Cardiac fibroblast (primary cell): Measurements from ENCODE around the gene LRRC36.

Experiments
- DNase-seq, 2 donors: peaks; one replicate each; pipeline versions ENCODE4 v3.0.0 to v3.0.0-alpha.2; 2010; ENCODE audit warnings: low read depth in 2 of 2
- H3K4me3 ChIP-seq, 2 donors: replicated peaks in 1 of 2; 1 replicate in 1 of 2; 2 replicates in 1 of 2; pipeline ENCODE4 v1.5.1; 2011; ENCODE audit warnings: low read depth in 2 of 2, low read length in 2 of 2, mild to moderate bottlenecking in 2 of 2, moderate library complexity in 1 of 2
- TF ChIP-seq, protein P1 (sequence below): IDR thresholded peaks from one replicate; pipeline ENCODE4 v1.5.1; 2011; ENCODE audit warnings: low read depth, mild to moderate bottlenecking, low read length, inconsistent platforms

The LRRC36 gene

DNA sequence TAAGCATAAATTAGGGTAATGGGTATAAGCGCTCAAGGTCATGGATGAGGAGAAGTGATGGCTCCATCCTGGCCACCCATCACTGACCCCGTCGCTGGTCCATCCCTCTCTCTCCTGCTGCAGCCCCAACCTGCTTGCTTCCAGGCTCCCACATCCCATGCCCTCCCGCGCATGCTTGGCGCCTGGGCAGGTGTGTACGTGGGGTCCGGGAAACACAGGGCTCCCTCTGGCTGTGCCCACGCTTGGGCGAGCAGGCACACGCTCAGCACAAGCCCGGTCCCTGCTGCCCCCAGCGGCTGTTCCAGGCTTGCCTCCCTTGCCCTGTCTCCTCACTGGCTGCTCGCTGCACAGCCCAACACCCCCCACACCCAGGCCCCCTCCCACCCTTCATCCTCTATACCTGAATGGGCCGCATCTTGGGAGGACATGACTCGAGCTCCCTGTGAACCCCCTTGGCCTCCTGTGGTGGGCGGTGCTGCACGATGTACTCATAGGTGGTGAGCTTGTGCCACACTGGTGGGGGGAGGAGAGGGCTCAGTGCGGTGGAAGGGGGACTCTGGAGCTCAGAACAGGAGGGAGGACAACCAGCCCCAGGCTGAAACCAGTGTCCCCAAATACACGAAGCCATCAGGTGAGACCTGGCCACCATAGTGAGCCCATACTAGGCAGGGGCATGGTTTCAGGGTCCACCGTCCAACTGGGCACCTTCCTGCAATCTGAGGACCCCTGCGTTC lies 71.4 kb downstream of the LRRC36 start:
- no peak for DNase-seq
- no peak overlapping the region for H3K4me3 ChIP-seq
- TF ChIP-seq, protein P1, sequence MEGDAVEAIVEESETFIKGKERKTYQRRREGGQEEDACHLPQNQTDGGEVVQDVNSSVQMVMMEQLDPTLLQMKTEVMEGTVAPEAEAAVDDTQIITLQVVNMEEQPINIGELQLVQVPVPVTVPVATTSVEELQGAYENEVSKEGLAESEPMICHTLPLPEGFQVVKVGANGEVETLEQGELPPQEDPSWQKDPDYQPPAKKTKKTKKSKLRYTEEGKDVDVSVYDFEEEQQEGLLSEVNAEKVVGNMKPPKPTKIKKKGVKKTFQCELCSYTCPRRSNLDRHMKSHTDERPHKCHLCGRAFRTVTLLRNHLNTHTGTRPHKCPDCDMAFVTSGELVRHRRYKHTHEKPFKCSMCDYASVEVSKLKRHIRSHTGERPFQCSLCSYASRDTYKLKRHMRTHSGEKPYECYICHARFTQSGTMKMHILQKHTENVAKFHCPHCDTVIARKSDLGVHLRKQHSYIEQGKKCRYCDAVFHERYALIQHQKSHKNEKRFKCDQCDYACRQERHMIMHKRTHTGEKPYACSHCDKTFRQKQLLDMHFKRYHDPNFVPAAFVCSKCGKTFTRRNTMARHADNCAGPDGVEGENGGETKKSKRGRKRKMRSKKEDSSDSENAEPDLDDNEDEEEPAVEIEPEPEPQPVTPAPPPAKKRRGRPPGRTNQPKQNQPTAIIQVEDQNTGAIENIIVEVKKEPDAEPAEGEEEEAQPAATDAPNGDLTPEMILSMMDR = no peak

DNA sequence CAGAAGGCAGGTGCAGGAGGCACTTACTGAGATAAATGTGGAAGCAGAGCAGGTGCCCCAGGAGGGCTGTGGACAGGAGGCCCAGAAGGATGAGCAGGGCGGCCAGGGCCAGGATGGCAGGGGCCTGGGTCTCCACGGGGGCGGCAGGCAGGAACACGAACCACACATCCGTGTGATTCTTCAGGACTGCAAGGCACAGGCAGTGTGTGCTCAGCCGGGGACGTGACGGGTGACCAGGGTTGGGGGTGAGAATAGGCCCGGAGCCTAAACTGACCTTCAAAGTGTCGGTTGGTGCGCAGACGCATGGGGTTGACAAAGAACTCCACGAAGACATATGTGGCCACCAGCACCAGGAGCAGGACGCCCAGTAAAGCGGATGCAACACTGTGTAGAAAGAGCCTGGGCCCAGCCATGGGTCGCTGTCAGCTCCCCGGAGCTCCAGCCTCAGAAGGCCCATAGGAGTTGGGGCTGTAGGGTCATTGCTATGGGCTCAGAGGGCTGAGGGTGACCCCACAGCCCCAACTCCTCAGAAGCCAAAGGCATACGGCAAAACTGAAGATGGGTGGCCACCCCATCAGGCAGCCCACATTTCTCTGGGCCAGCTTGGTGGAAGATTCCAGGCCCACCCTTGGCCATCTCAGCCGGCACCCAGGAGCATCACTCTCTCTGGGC lies 72.1 kb downstream of the LRRC36 start:
- H3K4me3 ChIP-seq = no peak overlapping the region
- TF ChIP-seq, protein P1 = no peak
- DNase-seq = no peak

DNA sequence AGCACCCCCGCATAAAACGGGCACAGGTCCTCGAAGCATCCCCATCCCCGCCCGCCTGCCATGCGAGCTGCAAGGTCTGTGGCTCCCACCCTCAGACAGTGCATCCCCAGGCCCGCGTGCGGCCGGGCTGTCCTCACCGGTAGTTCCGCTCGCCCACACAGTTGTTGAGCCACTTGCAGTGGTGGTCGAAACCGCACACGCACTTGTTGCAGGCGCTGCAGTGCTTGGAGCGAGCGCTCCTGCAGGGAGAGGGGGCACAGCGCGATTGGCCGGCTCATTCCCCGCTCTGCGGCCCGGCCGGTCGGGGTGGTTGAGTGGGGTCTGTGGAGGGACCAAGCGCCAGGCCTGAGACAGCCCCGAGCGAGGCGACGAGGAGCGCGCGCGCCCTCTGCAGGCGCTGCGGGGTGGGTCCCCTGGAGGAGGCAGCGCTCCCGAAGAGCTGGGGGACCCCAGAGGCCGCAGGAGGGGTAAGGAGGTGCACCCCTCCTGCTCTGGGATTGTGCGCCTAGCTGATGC lies 72.7 kb downstream of the LRRC36 start:
- DNase-seq = peak in 1 of 2 donors; percentile 23
- H3K4me3 ChIP-seq = no peak overlapping the region
- TF ChIP-seq, protein P1 = peak; percentile 71

DNA sequence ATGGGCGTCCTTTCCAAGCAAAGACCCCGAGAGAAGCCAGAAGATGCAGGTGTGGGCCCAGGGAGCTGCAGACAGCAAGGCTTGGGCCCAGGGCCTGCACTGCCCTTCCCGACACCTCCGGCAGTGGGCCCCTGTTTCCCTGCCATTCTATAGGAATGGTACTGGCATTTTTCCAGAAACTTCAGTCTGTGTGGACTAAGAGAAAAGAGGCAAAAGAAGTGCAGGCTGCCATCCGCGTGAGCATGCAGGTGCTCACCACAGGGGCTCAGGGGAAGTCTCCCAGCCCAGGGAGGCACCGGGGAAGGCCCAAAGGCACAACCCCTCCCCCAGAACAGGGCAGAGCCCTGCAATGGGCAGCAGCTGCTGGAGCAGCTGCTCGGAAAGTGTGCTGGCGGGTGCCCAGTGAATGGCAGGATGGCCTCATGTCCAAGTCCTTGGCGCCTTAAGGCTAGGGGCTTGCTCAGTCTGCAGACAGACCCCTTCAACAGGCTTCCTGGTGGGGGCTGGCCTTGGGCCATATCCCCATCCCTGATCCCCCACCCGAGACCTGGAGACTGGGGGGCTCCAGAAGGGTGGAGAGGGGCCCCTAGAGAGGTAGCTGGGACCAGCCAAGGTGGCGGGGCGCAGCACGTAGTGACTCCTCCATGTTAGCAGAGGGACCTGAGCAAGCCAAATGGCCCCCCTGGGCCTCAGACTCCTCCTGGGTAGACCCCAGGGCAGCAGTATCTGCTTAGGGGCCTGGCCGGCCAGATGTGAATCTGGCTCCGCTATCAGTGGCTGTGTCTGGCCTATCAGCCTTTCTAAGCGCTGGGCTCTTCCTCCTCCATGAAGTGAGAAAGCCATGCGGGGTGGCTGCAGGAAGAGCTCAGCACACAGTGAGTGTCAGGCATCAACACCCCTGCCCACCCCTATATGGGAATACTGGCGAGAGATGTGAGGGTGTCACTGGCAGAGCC lies 73.4 kb downstream of the LRRC36 start:
- TF ChIP-seq, protein P1 = no peak
- DNase-seq = no peak

GRCh38 chr16:67400901-67401300 lies 74.3 kb downstream of the LRRC36 start:
- TF ChIP-seq, protein P1 = no peak

More for the DNA sequence above, 73.4 kb downstream of the LRRC36 start:
- no peak overlapping the region for H3K4me3 ChIP-seq

DNA sequence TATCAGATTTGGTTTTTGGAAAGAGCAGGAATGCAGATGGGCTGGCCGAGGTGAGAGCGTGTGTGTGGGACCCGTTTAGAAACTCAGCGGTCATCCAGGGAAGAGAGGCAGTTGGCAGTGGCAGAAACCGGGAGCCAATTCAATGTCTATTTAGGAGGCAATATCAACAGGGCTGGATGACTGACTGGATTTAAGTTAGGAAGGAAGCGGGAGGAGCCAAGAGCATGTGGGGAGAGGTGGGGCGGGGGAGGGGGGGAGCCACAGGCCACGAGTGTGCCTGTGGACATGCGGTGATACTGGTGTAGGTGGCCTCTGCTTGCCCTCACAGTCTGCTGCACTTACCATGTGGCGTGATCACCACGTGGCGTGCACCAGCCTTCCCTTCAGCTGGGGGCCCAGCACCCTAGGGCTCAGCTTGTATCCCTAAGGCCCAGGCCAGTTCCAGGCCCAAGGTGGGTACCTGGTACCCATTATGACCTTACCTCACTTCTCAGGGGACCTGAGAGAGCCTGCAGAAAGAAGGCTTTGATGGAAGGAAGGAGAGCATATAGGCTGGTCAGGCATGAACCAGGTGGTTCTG lies 77.5 kb downstream of the LRRC36 start:
- TF ChIP-seq, protein P1 = no peak
- H3K4me3 ChIP-seq = no peak overlapping the region
- no peak for DNase-seq

More at GRCh38 chr16:67400901-67401300, 74.3 kb downstream of the LRRC36 start:
- no peak overlapping the region for H3K4me3 ChIP-seq
- no peak for DNase-seq
